Measurements from ENCODE around the gene MTX1.
"Not testable (repeated sequence)": the region's sequence is repeated elsewhere in the genome, so short reads cannot be mapped to it uniquely, and the experiment has no call there.

Gene MTX1

GRCh38 chr1:155209312-155209721 is 822 bp downstream of the MTX1 start:
- DNase-seq: no peak

- peak; percentile 40 to 42 for DNase-seq
Measured at GRCh38 chr1:155210314-155211104, 2.0 kb downstream of the MTX1 start.

DNA sequence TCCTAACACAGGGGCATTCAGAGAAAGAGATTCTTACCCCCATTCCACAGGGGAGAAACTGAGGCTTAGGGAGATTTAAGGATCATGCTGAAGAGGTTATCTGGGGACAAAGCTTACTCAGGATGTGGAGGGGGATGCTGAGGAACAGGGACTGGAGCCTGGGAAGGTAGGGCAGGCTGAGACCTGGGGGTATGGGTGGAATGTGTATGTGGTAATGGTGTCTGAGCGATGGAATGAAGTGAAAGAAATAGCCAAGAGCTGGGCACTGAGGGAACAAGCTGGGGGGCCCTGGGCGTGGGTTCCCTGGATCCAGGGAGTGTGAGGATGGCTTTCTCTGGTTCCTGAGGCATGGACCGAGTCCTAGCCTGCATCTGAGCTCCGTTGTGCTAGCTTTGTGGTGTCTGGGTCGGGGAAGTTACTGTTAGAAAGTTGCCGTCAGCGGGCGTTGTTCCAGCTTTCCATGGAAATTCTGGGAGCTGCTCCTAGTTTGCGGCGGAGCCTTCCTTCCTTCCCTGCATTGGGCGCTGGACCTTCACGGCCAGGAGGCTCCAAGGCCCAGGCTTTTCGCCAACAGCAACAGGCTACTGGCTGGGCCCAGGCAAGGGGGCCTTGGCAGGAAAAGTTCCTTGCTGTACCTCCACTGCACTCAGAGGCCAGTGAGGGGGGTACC is 3.0 kb downstream of the MTX1 start:
- not testable (repeated sequence) for DNase-seq

- not testable (repeated sequence) for DNase-seq
Measured at GRCh38 chr1:155212051-155212440, 3.6 kb downstream of the MTX1 start.

DNA sequence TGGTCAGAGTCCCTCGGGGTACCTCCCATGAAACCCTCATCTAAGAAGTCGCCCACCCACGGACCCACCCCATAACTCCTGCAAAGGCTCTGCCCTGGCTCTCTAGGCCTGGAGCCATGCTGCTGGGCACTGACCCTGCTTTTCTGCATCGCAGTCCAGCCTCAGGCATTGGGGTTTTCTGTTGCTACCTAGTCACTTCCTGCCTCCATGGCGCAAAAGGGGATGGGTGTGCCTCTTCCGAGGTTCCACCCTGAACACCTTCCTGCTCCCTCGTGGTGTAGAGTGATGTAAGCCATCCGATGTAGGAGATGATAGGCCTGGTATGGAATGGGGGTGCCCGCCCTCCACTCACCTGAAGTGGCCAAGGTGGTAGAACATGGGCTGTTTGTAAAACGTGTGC is 6.2 kb downstream of the MTX1 start:
- DNase-seq: not testable (repeated sequence)

GRCh38 chr1:155218854-155219591 is 10.5 kb downstream of the MTX1 start:
- no peak for DNase-seq

DNA sequence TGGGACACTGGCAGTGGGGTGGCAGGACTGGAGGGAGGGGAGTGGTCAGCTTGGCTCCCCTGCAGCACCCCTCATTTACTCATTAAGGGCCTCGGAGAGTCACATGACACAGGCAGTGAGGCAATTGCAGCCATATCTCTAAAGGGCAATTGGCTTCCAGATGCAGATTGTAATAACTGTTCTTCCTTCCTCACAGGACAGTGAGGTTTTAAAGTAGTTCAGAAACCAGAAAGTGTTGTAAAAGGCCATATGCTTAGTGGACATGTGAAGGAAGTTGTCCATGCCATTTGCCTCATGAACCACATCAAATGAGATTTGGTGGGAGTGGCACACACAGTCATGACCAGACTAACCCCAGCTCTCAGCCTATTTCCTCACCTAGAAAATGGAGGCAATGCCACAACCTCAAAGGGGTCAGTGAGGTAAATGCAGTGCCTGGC is 11.1 kb downstream of the MTX1 start:
- DNase-seq: peak; percentile 80 to 86

- DNase-seq: not testable (repeated sequence)
Measured at GRCh38 chr1:155220211-155220965, 11.9 kb downstream of the MTX1 start.

GRCh38 chr1:155223047-155223446 is 14.6 kb downstream of the MTX1 start:
- no peak for DNase-seq

- DNase-seq: not testable (repeated sequence)
Measured at GRCh38 chr1:155225404-155225759, 16.9 kb downstream of the MTX1 start.

DNA sequence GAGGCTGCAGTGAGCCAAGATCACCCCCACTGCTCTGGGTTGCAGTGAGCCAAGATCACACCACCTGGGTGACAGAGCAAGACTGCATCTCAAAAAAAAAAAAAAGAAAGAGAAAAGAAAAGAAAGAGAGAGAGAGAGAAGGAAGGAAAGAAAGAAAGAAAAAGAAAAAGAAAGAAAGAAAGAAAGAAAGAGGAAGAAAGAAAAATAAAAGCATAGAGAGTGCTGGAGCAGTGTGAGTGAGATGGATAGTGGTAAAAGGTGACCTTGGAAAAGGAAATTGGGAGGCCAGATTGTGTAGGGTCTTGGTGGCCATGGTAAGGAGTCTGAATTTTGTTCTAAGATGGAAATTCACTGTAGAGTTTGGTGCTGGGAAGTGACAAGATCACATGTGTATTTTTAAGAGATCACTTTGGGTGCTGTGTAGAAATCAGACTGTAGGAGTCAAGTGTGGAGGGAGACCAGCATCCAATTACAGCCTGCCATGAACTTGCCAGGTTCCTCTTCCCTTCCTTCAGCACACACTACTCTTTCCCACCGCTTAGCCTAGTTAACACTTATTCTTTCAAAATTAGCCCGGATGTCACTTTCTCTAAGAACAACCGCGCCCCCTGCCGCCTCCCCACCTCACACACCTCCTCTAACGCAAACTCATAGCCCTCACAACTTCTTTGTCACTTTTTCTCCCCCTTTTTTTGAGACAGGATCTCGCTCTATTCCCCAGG is 17.9 kb downstream of the MTX1 start:
- peak; percentile 92 to 95 for DNase-seq

GRCh38 chr1:155226910-155227260 is 18.4 kb downstream of the MTX1 start:
- DNase-seq: peak in 1 of 2 experiments; percentile 51

DNA sequence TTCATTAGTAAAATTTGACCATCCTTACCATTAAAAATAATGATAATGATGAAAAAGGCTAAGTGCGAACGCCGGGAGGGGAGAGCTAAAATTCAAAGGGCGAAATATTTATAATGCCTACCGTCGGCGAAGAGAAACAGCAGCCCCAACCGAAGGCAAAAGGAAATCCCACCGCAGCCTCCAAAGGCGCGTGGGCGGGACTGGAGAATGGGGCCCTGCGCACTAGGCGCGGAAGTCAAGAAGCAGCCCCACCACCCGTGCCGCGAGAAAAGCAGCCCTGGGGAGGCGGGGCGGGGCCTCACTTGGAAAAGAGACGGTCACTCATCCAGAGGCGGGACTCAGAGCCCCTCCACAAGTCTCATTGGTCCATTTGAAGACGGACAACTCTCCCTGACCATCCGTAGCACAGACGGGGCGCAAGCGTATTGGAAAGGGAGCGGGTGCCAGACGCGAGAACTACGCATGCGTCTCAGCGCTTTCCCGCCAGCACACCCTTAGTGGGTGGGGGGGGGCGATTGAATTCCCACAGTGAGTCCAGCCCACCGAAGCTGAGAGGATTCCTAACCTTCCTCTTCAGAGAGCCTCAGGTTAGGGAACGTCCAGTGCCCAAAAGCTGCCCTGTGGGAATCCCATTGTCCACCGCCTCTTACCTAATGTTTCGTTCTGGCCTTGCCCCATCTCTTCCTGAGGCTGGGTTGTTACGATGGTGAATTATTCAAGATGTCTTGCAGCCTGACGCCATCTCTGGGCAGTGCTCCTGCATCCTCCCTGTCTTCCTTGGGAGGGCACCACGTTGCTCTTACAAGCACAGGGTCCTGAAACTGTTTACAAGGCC is 19.0 kb downstream of the MTX1 start:
- peak; percentile 96 to 97 for DNase-seq

DNA sequence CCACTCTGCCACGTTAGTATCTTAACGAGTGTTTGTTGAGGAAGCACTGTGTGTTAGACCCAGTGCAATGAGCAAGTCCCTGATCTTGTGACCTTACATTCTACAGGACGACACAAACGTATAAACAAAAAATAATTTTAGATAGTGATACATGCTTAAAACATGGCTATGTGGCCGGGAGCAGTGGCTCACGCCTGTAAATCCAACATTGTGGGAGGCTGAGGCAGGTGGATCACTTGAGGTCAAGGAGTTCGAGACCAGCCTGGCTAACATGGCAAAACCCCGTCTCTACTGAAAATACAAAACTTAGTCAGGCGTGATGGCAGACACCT is 19.6 kb downstream of the MTX1 start:
- DNase-seq: no peak

GRCh38 chr1:155231302-155231701 is 22.8 kb downstream of the MTX1 start:
- not testable (repeated sequence) for DNase-seq

GRCh38 chr1:155232001-155232978 is 23.8 kb downstream of the MTX1 start:
- not testable (repeated sequence) for DNase-seq

DNA sequence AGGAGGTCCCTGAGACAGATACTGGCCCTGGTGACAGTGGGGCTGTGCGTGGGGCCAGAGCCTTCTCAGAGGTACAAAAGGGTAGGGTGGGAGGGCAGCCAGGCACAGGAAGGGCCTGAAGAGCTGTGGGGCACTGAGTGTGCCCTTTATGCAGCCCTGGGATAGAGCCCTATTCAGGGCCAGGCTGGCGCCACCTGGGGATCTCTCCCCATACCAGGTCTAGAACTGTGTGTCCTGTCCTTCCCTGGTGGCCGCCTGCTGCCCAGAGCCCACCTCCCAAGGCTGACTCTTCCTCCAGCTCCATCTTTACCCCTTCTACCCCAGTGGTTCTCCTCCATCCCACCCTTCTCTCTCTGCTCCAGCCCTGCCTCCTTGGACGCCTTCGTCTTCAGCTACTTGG is 25.0 kb downstream of the MTX1 start:
- DNase-seq: not testable (repeated sequence)

- DNase-seq: not testable (repeated sequence)
Measured at GRCh38 chr1:155235375-155235774, 26.9 kb downstream of the MTX1 start.

DNA sequence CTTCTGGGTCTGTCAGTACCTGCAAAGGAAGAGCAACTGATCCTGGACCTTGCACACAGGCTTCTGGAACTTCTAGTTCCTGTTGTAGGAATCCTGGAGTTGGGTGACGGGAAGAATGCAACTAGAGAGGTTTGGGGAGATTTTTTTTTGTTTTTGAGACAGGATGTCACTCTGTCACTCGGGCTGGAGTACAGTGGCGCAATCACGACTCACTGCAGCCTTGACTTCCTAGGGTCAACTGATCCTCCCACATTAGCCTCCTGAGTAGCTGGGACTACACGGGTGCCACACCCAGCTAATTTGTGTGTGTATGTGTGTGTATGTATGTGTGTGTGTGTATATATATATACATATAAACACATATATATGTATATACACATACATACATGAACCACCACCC is 28.0 kb downstream of the MTX1 start:
- DNase-seq: peak; percentile 40 to 64

- DNase-seq: peak; percentile 64 to 77
Measured at GRCh38 chr1:155241069-155241679, 32.7 kb downstream of the MTX1 start.

All from AML-193 (cell line).